ENCODE data around the gene POU6F2. TPM values are rescaled to one million over a fixed set of nuclear protein-coding genes. Genes with fewer than 3 reads are reported as not detected.

Gene POU6F2
- total and polyA plus RNA-seq, 2 donors (not counting 1 experiment from before 2014, with no cell fraction given): under 0.01 TPM; not detected in 1

DNA sequence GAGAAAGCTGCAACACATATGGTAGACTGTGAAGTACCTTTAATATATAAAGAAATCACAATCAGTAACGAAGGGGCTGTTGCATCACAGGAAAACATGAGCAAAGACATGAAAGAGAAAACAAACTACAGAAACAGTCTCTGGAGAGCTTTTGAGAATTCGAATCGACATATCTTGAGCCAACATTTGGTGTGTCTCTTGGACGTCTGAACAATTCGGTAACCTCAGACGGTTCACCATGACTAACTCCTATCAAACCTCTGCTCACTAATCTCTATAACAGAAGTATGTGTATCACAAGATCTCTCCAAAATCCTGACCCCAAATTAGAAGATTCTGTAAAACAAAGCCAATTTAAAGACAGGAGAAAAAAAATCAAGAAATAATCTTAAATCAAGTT is 326.5 kb downstream of the POU6F2 start:
- Histone ChIP-seq H4K20me1 (ENCODE audit: control insufficient read depth, extremely low read depth, insufficient read depth, low read length) (no peaks in the 10 kb centered on the region), H3K4me2 (ENCODE audit: extremely low read depth, insufficient read depth, low read length) (no peak overlapping the region), H3K4me1 (ENCODE audit: control insufficient read depth, extremely low read depth, insufficient read depth, low read length) (no peaks in the 10 kb centered on the region), H2AFZ (ENCODE audit: low read length) (no peak overlapping the region), H3K9me3 (ENCODE audit: control insufficient read depth, insufficient read depth, low read depth, low read length) (no peaks in the 10 kb centered on the region), H3K79me2 (ENCODE audit: control insufficient read depth, insufficient read depth, low read length) (no peaks in the 10 kb centered on the region), H3K27ac (ENCODE audit: insufficient read depth, low read length) (no peak overlapping the region), H3K9ac (ENCODE audit: insufficient read depth, low read length) (no peak overlapping the region), H3K36me3 (ENCODE audit: control insufficient read depth, insufficient read depth, low read length) (no peaks in the 10 kb centered on the region), H3K27me3 (ENCODE audit: control insufficient read depth, insufficient read depth, low read length) (no peaks in the 10 kb centered on the region), H3K4me3 (replicated peaks in 1 of 4; ENCODE audit: control extremely low read depth in 1 of 4, insufficient read depth in 1 of 4, low read depth in 3 of 4, low read length in 4 of 4) (no peak overlapping the region)
- DNase-seq (ENCODE audit: low read depth in 2 of 2): no peak
- TF ChIP-seq, protein P1, sequence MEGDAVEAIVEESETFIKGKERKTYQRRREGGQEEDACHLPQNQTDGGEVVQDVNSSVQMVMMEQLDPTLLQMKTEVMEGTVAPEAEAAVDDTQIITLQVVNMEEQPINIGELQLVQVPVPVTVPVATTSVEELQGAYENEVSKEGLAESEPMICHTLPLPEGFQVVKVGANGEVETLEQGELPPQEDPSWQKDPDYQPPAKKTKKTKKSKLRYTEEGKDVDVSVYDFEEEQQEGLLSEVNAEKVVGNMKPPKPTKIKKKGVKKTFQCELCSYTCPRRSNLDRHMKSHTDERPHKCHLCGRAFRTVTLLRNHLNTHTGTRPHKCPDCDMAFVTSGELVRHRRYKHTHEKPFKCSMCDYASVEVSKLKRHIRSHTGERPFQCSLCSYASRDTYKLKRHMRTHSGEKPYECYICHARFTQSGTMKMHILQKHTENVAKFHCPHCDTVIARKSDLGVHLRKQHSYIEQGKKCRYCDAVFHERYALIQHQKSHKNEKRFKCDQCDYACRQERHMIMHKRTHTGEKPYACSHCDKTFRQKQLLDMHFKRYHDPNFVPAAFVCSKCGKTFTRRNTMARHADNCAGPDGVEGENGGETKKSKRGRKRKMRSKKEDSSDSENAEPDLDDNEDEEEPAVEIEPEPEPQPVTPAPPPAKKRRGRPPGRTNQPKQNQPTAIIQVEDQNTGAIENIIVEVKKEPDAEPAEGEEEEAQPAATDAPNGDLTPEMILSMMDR (conservative IDR thresholded peaks at IDR 0.05 in 1 of 2, IDR thresholded peaks at IDR 0.05 in 1 of 2; ENCODE audit: low read depth in 1 of 2, low read length in 2 of 2): no peak
- no peak for TF ChIP-seq EZH2 (IDR thresholded peaks at IDR 0.05; ENCODE audit: low read length, missing control alignments)

DNA sequence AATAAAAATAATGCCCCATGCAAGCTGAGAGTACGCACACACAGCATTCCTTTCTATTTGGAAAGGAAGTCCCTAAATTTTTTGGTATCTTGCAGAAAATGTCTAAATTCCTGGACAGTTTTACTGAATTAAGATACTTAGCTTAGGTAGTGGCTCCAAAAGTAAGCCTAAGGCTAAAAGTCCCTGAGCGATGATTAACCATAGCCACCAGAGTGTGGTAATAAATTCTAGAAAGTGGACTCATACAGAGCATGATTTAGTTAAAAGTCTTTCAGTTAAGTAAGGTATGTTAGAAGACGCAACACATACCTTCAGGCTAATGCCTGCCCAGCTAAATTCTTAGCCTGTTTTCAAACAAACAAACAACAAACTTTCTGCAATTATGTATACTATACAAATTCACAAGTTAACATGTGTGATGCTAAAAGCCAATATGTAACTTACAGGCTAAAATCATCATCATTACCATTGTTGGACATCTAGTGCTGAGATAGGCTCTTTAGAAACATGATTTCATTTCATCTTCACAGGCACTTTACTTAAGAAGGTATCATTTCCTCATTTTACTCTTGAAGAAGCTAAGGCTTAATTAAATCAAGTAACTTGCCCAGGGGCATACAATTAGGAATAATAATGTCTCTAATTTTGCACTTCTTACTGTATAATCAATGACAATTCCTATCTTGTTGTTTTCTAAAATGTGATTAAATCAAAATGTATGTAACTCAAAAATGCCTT is 327.1 kb downstream of the POU6F2 start:
- Histone ChIP-seq H3K27me3 (ENCODE audit: control insufficient read depth, insufficient read depth, low read length) (no peaks in the 10 kb centered on the region), H3K27ac (ENCODE audit: insufficient read depth, low read length) (no peak overlapping the region), H3K4me2 (ENCODE audit: extremely low read depth, insufficient read depth, low read length) (no peak overlapping the region), H3K79me2 (ENCODE audit: control insufficient read depth, insufficient read depth, low read length) (no peaks in the 10 kb centered on the region), H3K9me3 (ENCODE audit: control insufficient read depth, insufficient read depth, low read depth, low read length) (no peaks in the 10 kb centered on the region), H2AFZ (ENCODE audit: low read length) (no peak overlapping the region), H3K4me3 (replicated peaks in 1 of 4; ENCODE audit: control extremely low read depth in 1 of 4, insufficient read depth in 1 of 4, low read depth in 3 of 4, low read length in 4 of 4) (no peak overlapping the region), H4K20me1 (ENCODE audit: control insufficient read depth, extremely low read depth, insufficient read depth, low read length) (no peaks in the 10 kb centered on the region), H3K9ac (ENCODE audit: insufficient read depth, low read length) (no peak overlapping the region), H3K36me3 (ENCODE audit: control insufficient read depth, insufficient read depth, low read length) (no peaks in the 10 kb centered on the region), H3K4me1 (ENCODE audit: control insufficient read depth, extremely low read depth, insufficient read depth, low read length) (no peaks in the 10 kb centered on the region)
- TF ChIP-seq, protein P1 (conservative IDR thresholded peaks at IDR 0.05 in 1 of 2, IDR thresholded peaks at IDR 0.05 in 1 of 2; ENCODE audit: low read depth in 1 of 2, low read length in 2 of 2): no peak
- no peak for TF ChIP-seq EZH2 (IDR thresholded peaks at IDR 0.05; ENCODE audit: low read length, missing control alignments)
- DNase-seq (ENCODE audit: low read depth in 2 of 2): no peak

DNA sequence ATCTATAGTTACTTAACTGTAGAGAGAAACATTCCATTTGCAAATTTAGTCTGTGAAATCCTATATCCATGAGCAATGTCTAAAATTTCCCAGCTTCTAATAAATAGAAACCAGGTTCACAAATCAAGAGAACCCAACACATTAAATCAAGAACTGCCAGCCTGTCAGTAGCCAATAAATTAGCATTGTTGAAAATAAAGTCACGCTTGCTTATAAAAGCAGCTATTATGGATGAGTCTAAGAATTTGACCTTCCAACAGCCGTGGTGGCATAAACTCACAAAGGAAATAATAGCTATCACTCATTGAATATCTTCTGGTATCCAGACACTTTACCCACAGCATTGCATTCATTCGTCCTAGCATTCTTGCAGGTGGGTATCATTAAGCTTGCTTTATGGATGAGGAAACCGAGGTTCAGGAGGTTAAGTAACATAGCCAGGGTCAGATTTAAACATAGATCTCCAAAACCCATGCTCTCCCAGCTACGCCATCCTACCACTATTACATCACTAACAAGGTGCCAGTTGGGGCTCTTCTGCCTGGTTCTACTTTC is 328.4 kb downstream of the POU6F2 start:
- no peak overlapping the region for H3K4me2 ChIP-seq (ENCODE audit: extremely low read depth, insufficient read depth, low read length)
- H4K20me1 ChIP-seq (ENCODE audit: control insufficient read depth, extremely low read depth, insufficient read depth, low read length): no peaks in the 10 kb centered on the region
- TF ChIP-seq, protein P1 (conservative IDR thresholded peaks at IDR 0.05 in 1 of 2, IDR thresholded peaks at IDR 0.05 in 1 of 2; ENCODE audit: low read depth in 1 of 2, low read length in 2 of 2): no peak
- no peak for TF ChIP-seq EZH2 (IDR thresholded peaks at IDR 0.05; ENCODE audit: low read length, missing control alignments)
- no peaks in the 10 kb centered on the region for H3K9me3 ChIP-seq (ENCODE audit: control insufficient read depth, insufficient read depth, low read depth, low read length)
- H3K27ac ChIP-seq (ENCODE audit: insufficient read depth, low read length): no peak overlapping the region
- no peaks in the 10 kb centered on the region for H3K79me2 ChIP-seq (ENCODE audit: control insufficient read depth, insufficient read depth, low read length)
- H3K36me3 ChIP-seq (ENCODE audit: control insufficient read depth, insufficient read depth, low read length): no peaks in the 10 kb centered on the region
- no peak overlapping the region for H2AFZ ChIP-seq (ENCODE audit: low read length)
- no peak overlapping the region for H3K4me3 ChIP-seq (replicated peaks in 1 of 4; ENCODE audit: control extremely low read depth in 1 of 4, insufficient read depth in 1 of 4, low read depth in 3 of 4, low read length in 4 of 4)
- H3K9ac ChIP-seq (ENCODE audit: insufficient read depth, low read length): no peak overlapping the region
- no peaks in the 10 kb centered on the region for H3K4me1 ChIP-seq (ENCODE audit: control insufficient read depth, extremely low read depth, insufficient read depth, low read length)
- no peak for DNase-seq (ENCODE audit: low read depth in 2 of 2)
- no peaks in the 10 kb centered on the region for H3K27me3 ChIP-seq (ENCODE audit: control insufficient read depth, insufficient read depth, low read length)

Measured in fibroblast of lung (primary cell).